GM21423 (cell line): ENCODE data around the gene ATP6V0C.
"Not testable (repeated sequence)": the region's sequence is repeated elsewhere in the genome, so short reads cannot be mapped to it uniquely, and the experiment has no call there.

Experiments
- ATAC-seq: cut with Tn5 transposase; IDR thresholded peaks from one replicate; pipeline ENCODE4 v1.9.1; 2021; ENCODE audit warnings: mild to moderate bottlenecking, moderate library complexity; ENCODE audit not compliant: unreplicated experiment

ATP6V0C gene

DNA sequence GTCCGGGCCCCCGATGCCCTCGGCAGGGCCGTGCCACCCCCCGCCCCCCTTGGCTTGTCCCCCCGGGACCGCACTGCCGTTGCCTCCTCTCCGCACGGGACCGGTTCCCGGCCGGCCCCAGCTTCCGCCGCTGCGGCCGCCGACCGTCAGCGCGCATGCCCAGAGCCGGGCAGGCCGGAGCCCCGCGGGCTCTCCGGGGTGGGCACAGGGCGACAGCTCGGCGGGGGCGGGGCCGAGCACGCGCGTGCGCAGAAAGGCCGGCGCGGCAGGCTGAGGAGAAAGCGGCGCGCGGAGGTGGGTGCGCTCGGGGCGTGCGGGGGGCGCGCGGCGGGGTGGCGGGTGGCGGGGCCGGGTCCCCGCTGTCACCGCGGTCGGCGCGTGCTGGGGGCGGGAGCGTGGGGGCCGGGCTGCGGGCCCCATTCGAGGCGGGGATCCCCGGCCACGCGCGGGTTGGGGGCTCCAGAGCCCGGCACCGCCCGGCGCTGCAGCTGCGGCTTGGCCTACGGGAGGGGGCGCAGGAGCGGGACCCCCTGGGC lies 38.8 kb upstream of the ATP6V0C start, which contains the start of gene TBC1D24:
Gene TBC1D24 (plus strand): TSS at position 251 of the 536 bp plus-strand sequence. CDS start 21,022 bp downstream, outside the sequence.
- peak; percentile 61 for ATAC-seq

- peak; percentile 11 for ATAC-seq
Observed at GRCh38 chr16:2475413-2476344, 38.1 kb upstream of the ATP6V0C start.

GRCh38 chr16:2476345-2476720 lies 37.4 kb upstream of the ATP6V0C start:
- no peak for ATAC-seq

DNA sequence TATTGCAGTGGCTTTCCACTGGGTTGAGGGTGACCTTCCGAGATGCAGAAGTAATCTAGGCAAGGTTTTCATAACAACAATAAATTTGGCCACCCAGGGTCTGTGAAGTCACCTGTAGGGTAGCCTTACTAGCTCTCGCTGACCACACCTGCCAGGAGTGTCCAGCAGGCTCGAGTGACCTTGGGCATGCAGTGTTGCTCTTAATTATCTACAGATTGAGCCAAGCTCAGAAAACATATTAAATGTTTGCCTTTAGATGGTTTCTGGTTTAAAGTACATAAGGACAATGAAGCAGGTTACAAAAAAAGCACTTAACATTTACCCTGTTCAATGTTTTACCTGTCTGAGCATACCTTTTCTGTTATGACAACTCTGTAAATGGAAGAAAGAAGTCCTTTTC lies 37.0 kb upstream of the ATP6V0C start:
- no peak for ATAC-seq

- no peak for ATAC-seq
Observed at GRCh38 chr16:2477327-2477726, 36.4 kb upstream of the ATP6V0C start.

GRCh38 chr16:2478279-2478678 lies 35.5 kb upstream of the ATP6V0C start:
- no peak for ATAC-seq

DNA sequence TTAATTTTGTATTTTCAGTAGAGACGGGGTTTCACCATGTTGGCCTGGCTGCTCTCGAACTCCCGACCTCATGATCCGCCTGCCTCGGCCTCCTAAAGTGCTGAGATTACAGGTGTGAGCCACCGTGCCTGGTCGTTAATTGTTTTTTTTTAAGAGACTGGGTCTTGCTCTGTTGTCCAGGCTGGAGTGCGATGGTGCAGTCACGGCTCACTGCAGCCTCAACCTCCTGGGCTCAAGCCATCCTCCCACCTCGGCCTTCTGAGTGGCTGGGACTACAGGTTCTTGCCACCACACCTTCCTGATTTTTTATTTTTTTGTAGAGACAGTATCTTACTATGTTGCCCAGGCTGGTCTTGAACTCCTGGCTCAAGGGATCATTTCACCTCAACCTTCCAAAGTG lies 33.8 kb upstream of the ATP6V0C start:
- ATAC-seq: not testable (repeated sequence)

DNA sequence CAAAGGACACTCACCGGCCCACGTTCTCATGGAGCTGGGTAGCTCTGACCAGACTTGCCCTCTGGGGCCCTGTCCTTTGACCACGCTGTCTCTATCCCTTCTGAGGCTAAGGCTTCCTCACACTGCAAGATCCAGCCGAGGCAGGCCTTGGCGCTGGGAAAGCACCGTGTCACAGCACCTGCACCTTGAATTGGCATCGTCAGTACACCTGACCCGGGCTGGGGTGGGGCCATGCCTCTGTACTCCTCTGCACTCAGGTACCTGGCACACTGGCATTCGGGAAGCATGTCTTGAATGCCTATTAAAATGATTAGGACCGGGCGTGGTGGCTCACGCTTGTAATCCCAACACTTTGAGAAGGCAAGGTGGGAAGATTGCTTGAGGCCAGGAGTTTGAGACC lies 32.8 kb upstream of the ATP6V0C start:
- ATAC-seq: no peak

GRCh38 chr16:2481676-2482075 lies 32.1 kb upstream of the ATP6V0C start:
- no peak for ATAC-seq

GRCh38 chr16:2482249-2482648 lies 31.5 kb upstream of the ATP6V0C start:
- ATAC-seq: no peak

- ATAC-seq: no peak
Observed at GRCh38 chr16:2482708-2483534, 30.8 kb upstream of the ATP6V0C start.

GRCh38 chr16:2483939-2484897 lies 29.5 kb upstream of the ATP6V0C start:
- ATAC-seq: no peak

GRCh38 chr16:2484898-2485508 lies 28.7 kb upstream of the ATP6V0C start:
- ATAC-seq: no peak

GRCh38 chr16:2485811-2486507 lies 27.8 kb upstream of the ATP6V0C start:
- no peak for ATAC-seq

DNA sequence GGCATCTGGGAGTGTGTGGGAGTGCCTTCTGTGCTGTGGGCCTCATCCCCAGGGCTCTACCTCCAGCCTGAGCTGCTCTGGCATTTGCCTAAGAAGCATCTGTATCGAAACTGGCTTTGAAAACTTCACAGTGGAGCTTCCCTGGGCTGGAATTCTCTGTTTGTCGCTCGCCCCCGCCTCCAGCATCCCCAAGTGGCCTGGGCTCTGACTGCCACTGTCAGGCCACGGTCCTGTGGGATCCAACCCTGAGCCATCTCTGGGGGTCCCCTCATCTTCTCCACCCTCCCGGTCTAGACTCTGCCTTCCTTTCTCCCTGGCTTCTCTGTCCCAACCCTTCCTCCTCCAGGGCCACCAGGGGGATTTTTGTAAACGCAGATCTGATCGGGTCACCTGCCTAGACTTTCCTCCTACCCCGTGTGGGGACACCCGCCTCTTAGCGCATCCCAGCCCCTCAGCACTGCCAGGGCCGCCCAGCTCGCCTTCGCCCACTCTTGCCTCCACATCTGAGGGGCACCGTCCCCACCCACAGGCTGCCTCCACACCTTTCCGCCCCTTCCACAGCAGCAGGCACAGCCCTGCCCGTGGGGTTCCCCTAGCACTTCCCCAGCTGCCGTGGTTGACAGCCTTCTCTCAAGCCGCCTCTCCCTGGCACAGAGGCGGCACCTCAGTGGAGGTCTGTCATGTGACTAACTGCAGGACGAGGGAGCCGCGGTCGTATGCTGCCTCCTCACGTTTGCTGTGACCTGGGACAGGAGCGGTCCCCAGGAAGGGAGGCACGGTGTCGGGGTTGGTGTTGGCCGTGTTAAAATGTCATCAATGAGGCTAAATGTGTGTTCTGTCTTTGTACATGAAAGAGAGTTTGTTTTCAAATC lies 26.9 kb upstream of the ATP6V0C start:
- peak; percentile 72 for ATAC-seq

GRCh38 chr16:2487517-2487842 lies 26.3 kb upstream of the ATP6V0C start:
- no peak for ATAC-seq

DNA sequence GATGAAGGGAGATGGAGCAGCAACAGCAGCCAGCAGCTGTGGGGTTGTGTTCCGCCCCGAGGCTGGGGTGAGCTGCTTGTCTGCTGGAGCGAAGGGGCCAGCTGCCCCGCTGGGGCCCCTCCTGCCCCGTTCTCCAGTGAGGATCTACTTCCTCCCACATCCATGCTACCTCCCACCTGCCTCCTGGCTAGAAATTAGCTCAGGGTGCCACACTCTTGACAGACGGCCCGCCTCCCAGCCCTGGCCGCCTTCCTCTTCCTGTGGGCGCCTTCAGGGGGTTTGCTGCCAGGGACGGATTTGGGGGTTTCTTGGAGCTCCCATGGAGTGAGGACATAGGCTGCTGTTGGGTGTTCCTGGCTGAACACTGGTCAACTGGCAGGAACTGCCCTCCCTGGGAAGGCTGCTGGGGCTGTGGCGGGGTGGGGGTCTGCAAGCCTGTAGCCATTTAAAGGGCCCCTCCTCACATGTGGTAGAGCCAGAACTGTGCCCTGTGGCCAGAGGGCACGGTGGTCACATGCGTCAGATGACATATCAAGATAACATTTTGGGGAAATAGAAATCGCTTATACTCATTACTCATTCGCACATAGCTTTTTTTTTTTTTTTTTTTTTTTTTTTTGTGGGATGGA lies 25.7 kb upstream of the ATP6V0C start:
- no peak for ATAC-seq

GRCh38 chr16:2489581-2489980 lies 24.2 kb upstream of the ATP6V0C start:
- no peak for ATAC-seq
